B cell (primary cell): Measurements from ENCODE around the gene UBQLN4. TPM values are rescaled to one million over a fixed set of nuclear protein-coding genes. Genes with fewer than 3 reads are reported as not detected.

Experiments used
- ATAC-seq: fragments of 200-7000 bp; cut with Tn5 transposase; one replicate; pipeline ENCODE4 v1.10.0; 2021; ENCODE audit warnings: low read depth, mild to moderate bottlenecking, moderate number of reproducible peaks, moderate library complexity
- CTCF ChIA-PET: fragments of 350-600 bp; sonication (Branson Sonifier 250); formaldehyde crosslinking; loops from one replicate; lab custom pipeline; 2021; ENCODE audit warnings: antibody characterized with exemption, inconsistent platforms; lab: Charles Lee
- POLR2A ChIA-PET: fragments of 350-600 bp; sonication (Branson Sonifier 250); formaldehyde crosslinking; loops from one replicate; lab custom pipeline; 2021; ENCODE audit warnings: antibody characterized with exemption; lab: Charles Lee
- DNase-seq: peaks from one replicate; pipeline ENCODE4 v3.0.0; 2013
- H2AFZ ChIP-seq: 2 replicates; pipeline ENCODE4 v1.6.1; 2012; ENCODE audit warnings: mild to moderate bottlenecking, low read depth, low read length; ENCODE audit not compliant: insufficient read depth, poor library complexity, severe bottlenecking
- H3K27ac ChIP-seq, 2 donors: 1 replicate in 1 of 2; 2 replicates in 1 of 2; pipeline ENCODE4 v1.5.1; 2012 to 2013; ENCODE audit warnings: low read length in 2 of 2, mild to moderate bottlenecking in 2 of 2, moderate library complexity in 1 of 2
- H3K27me3 ChIP-seq, 4 experiments: fragments of 200-600 bp in 1 of 4; sonication (generic) in 1 of 4; replicated peaks in 1 of 4; 1 replicate in 2 of 4; 2 replicates in 2 of 4; pipeline versions ENCODE4 v1.6.1 to v1.7.0; 2013 to 2016; ENCODE audit warnings: low read length in 3 of 4, mild to moderate bottlenecking in 2 of 4, mixed read lengths in 1 of 4, moderate library complexity in 1 of 4; ENCODE audit not compliant: insufficient read depth in 4 of 4, control insufficient read depth in 3 of 4; ENCODE audit errors: control extremely low read depth in 1 of 4
- H3K36me3 ChIP-seq, 2 experiments: replicated peaks in 1 of 2; 1 replicate in 1 of 2; 2 replicates in 1 of 2; pipeline versions ENCODE4 v1.6.1 to v1.7.1; 2013; ENCODE audit warnings: low read length in 1 of 2; ENCODE audit not compliant: insufficient read depth in 2 of 2, control insufficient read depth in 1 of 2; ENCODE audit errors: control extremely low read depth in 1 of 2, extremely low read depth in 1 of 2
- H3K4me1 ChIP-seq, 2 donors: fragments of 200-600 bp in 1 of 2; sonication (generic) in 1 of 2; 1 replicate in 1 of 2; 2 replicates in 1 of 2; pipeline versions ENCODE4 v1.5.1 to v1.6.1; 2013 to 2017; ENCODE audit warnings: low read length in 2 of 2; ENCODE audit not compliant: control insufficient read depth in 2 of 2, insufficient read depth in 2 of 2
- H3K4me2 ChIP-seq: replicated peaks from 2 replicates; pipeline ENCODE3; 2012; ENCODE audit warnings: mild to moderate bottlenecking, low read depth, low read length; ENCODE audit not compliant: poor library complexity, severe bottlenecking
- H3K4me3 ChIP-seq, 5 experiments: fragments of 200-600 bp in 1 of 5; sonication (generic) in 1 of 5; 1 replicate in 3 of 5; 2 replicates in 2 of 5; pipeline versions ENCODE4 v1.5.1 to v1.7.0; 2011 to 2016; ENCODE audit warnings: low read length in 4 of 5, mild to moderate bottlenecking in 4 of 5, low read depth in 2 of 5, control low read depth in 1 of 5, moderate library complexity in 1 of 5; ENCODE audit not compliant: insufficient read depth in 1 of 5; ENCODE audit errors: control extremely low read depth in 1 of 5, extremely low read depth in 1 of 5
- H3K79me2 ChIP-seq: fragments of 200-600 bp; sonication (generic); one replicate; pipeline ENCODE4 v1.6.0; 2016; ENCODE audit warnings: low read length; ENCODE audit not compliant: control insufficient read depth, insufficient read depth
- H3K9ac ChIP-seq: fragments of 200-600 bp; sonication (generic); 2 replicates; pipeline ENCODE4 v1.6.1; 2017; ENCODE audit warnings: mild to moderate bottlenecking, low read length, moderate library complexity
- H3K9me3 ChIP-seq, 3 donors: one replicate each; pipeline versions ENCODE4 v1.6.1 to v1.7.1; 2013; ENCODE audit warnings: low read length in 2 of 3; ENCODE audit not compliant: control insufficient read depth in 2 of 3, insufficient read depth in 1 of 3; ENCODE audit errors: control extremely low read depth in 1 of 3
- H4K20me1 ChIP-seq: 2 replicates; pipeline ENCODE4 v1.6.0; 2012; ENCODE audit warnings: mild to moderate bottlenecking, low read length; ENCODE audit not compliant: insufficient read depth, control insufficient read depth, poor library complexity, severe bottlenecking
- H3K27ac Mint-ChIP-seq: one replicate; pipeline ENCODE4 v1.8.0; 2021; ENCODE audit warnings: mixed read lengths
- H3K27me3 Mint-ChIP-seq: one replicate; pipeline ENCODE4 v1.8.0; 2021; ENCODE audit warnings: mixed read lengths
- H3K4me1 Mint-ChIP-seq: one replicate; pipeline ENCODE4 v1.8.0; 2021; ENCODE audit warnings: mixed read lengths
- H3K4me3 Mint-ChIP-seq: one replicate; pipeline ENCODE4 v1.8.0; 2021; ENCODE audit warnings: mixed read lengths
- H3K9me3 Mint-ChIP-seq: one replicate; pipeline ENCODE4 v1.8.0; 2022; ENCODE audit warnings: mixed read lengths; ENCODE audit not compliant: insufficient read depth
- EZH2 ChIP-seq: IDR thresholded peaks from 2 replicates; pipeline ENCODE4 v1.6.1; 2012; ENCODE audit warnings: borderline replicate concordance, low read depth, mild to moderate bottlenecking, moderate library complexity, low read length; ENCODE audit not compliant: insufficient read depth, poor library complexity, severe bottlenecking
- WGBS: methylation state at CpG from one replicate; pipeline ENCODE4 v1.1.5; 2013; ENCODE audit warnings: missing lambda C conversion rate; ENCODE audit not compliant: insufficient coverage; 5-methylcytosine and 5-hydroxymethylcytosine counted together
- intact Hi-C: fragments of 100-400 bp; cut with micrococcal nuclease; formaldehyde crosslinking; loops from one replicate; pipeline ENCODE4 v1.10.0; 2022
- polyA plus RNA-seq: library from polyadenylated mRNA; depleted of rRNA; stranded (reverse); fragments of >200 nt; gene quantifications from 2 replicates; pipeline ENCODE4 v1.2.3, GENCODE V29; 2012
- total RNA-seq, 2 donors: library from RNA; stranded (reverse); fragments of 120-200 nt in 1 of 2; gene quantifications; 1 replicate in 1 of 2; 2 replicates in 1 of 2; pipeline versions ENCODE4 v1.2.3 to v1.2.4, GENCODE V29; 2013 to 2022
- TF ChIP-seq, protein P1 (sequence below): fragments of 200-600 bp; IDR thresholded peaks from one replicate; pipeline ENCODE4 v1.8.0; 2022; ENCODE audit warnings: antibody characterized with exemption, mild to moderate bottlenecking

Gene UBQLN4
- total and polyA plus RNA-seq, 2 donors (not counting 1 experiment from before 2014, with no cell fraction given) = 20.9 to 39.0 TPM

DNA sequence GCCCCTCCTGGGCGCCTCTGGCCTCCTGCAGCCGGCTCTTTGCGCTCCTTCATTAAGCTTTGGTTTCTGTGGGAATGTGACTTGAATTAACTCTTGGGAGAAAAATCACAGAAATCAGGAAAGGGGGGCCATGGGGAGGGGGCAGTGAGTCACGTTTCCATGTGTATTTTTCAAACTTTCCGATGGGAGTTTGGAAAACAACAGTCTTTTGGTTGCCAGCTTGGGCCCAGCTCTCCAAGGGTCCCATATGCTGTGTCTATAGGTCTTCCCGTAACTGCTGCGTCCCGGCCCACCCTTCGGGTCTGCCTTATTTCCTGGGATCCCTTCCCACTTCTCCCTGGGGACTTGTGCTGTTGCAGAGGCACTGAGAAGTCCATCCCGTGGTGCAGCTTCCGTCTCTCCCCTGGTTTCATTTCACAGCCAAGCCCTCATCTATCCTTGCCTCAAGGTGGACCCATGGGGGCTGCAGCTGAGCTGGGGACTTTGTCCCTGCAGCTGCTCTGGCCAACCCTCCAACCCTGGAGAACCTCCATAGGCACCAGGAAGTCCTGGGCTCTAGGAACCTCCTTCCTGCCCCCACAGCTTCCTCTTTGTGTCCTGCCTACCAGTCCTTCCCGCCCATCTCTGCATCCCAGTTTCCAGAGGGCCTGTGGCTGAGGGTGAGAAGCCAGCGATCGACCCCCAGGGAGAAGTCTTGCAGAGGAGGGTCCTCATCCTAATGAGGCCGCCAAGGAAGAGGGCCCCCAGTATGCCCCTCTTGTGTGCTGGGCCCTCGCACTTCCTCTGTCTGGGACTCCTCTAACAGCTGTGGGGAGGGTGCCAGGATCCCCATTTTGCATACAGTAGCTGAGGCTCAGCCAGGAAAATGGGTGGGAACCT lies 49.3 kb upstream of the UBQLN4 start:
- H3K4me3 ChIP-seq = no peak overlapping the region
- ChIA-PET POLR2A (no interaction called here), CTCF (interaction anchor here (0.6 to 23.7 kb wide), 3 partner anchors 10 to 122 kb away, joined by 4 to 970 read pairs (median 6); partner anchors contain the start of gene LMNA)
- no peak overlapping the region for H3K4me3 Mint-ChIP-seq
- no peak for ATAC-seq
- no peaks in the 10 kb centered on the region for H3K9me3 Mint-ChIP-seq
- TF ChIP-seq, protein P1, sequence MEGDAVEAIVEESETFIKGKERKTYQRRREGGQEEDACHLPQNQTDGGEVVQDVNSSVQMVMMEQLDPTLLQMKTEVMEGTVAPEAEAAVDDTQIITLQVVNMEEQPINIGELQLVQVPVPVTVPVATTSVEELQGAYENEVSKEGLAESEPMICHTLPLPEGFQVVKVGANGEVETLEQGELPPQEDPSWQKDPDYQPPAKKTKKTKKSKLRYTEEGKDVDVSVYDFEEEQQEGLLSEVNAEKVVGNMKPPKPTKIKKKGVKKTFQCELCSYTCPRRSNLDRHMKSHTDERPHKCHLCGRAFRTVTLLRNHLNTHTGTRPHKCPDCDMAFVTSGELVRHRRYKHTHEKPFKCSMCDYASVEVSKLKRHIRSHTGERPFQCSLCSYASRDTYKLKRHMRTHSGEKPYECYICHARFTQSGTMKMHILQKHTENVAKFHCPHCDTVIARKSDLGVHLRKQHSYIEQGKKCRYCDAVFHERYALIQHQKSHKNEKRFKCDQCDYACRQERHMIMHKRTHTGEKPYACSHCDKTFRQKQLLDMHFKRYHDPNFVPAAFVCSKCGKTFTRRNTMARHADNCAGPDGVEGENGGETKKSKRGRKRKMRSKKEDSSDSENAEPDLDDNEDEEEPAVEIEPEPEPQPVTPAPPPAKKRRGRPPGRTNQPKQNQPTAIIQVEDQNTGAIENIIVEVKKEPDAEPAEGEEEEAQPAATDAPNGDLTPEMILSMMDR = no peak
- TF ChIP-seq EZH2 = no peak
- H4K20me1 ChIP-seq = no peaks in the 10 kb centered on the region
- intact Hi-C loops = no loop called here
- H3K9ac ChIP-seq = no peak overlapping the region
- DNase-seq = peak; percentile 44
- 88% methylated on average over 16 of the region's 16 CpGs for WGBS
- H3K4me1 Mint-ChIP-seq = peaks cover 51% of the 10 kb centered on the region
- peak overlapping the region; percentile 46 for H3K27ac Mint-ChIP-seq
- peaks cover 0 to 5% (median 2%) of the 10 kb centered on the region in 4 experiments for H3K27me3 ChIP-seq
- no peak overlapping the region for H3K27ac ChIP-seq
- peaks cover 35 to 43% of the 10 kb centered on the region in 2 donors for H3K4me1 ChIP-seq
- no peaks in the 10 kb centered on the region for H3K79me2 ChIP-seq
- H3K36me3 ChIP-seq = no peaks in the 10 kb centered on the region
- peak overlapping the region; percentile 8 for H3K4me2 ChIP-seq
- H2AFZ ChIP-seq = no peak overlapping the region
- no peaks in the 10 kb centered on the region for H3K27me3 Mint-ChIP-seq
- H3K9me3 ChIP-seq = no peaks in the 10 kb centered on the region

DNA sequence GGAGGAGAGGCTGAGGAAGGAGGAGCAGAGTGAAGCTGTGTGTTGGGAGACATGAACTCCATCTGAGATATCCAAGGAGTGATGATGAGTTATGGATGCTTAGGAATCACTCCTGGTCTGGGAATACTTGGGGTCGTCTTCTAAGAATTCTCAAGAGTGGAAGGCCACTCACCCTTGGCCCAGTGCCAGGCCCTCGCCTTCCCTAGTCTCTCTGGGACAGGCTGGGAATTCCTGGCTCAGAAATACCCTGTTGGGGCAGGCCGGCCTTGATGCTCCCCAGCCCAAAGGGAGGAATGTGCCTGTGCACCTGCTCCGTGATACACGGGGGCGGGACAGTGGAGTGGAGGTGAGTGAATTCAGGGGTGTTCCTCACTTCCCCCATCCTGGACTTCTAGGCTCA lies 48.3 kb upstream of the UBQLN4 start:
- Mint-ChIP-seq H3K4me3 (no peak overlapping the region), H3K4me1 (peaks cover 57% of the 10 kb centered on the region), H3K9me3 (no peaks in the 10 kb centered on the region), H3K27me3 (no peaks in the 10 kb centered on the region), H3K27ac (peak overlapping the region; percentile 39)
- TF ChIP-seq, protein P1 = no peak
- no peak for TF ChIP-seq EZH2
- ChIA-PET POLR2A (no interaction called here), CTCF (interaction anchor here (1.0 to 23.7 kb wide), 3 partner anchors 11 to 123 kb away, joined by 4 to 970 read pairs (median 4); partner anchors contain the start of gene LMNA)
- Histone ChIP-seq H3K4me1 (peaks cover 43 to 48% of the 10 kb centered on the region in 2 donors), H2AFZ (no peak overlapping the region), H4K20me1 (no peaks in the 10 kb centered on the region), H3K36me3 (no peaks in the 10 kb centered on the region), H3K4me3 (no peak overlapping the region), H3K27me3 (peaks cover 0 to 5% (median 2%) of the 10 kb centered on the region in 4 experiments), H3K27ac (no peak overlapping the region), H3K79me2 (no peaks in the 10 kb centered on the region), H3K9ac (no peak overlapping the region), H3K4me2 (no peak overlapping the region), H3K9me3 (peaks cover 0 to 3% (median 0%) of the 10 kb centered on the region in 3 donors)
- DNase-seq = no peak
- intact Hi-C loops = no loop called here
- ATAC-seq = no peak
- 95% methylated on average over 6 of the region's 6 CpGs for WGBS
